ENCODE measurements around the gene RASSF8.

RASSF8 gene

DNA sequence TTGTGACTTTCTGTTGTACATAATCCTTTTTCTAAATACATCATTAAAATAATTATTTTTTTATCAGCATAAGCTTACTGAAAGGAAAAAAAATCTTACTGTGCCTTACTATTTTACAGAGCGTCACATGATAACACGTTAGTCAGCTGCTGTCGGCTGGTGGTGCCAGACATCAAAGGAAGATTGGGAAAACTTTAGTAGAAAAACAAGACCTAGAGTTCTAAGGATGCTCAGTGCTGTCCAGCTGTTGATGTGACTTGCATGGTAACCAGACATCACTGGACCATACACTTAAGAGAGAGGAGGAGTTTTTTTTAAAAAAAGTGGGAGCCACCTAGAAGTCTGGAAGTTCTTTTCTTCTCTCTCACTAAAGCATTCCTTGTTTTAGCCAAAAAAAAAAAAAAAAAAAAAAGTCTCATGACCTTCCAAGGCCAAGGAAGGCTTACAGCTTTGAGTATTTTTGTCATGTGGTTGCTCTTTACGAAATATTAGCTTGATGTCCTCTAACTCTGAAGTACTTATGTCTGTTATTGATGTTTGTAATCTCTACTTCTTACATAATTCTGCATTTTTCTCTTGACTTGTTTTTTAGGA, 4.5 kb downstream of the RASSF8 start:
- DNase-seq (ENCODE audit: low spot score): no peak

DNA sequence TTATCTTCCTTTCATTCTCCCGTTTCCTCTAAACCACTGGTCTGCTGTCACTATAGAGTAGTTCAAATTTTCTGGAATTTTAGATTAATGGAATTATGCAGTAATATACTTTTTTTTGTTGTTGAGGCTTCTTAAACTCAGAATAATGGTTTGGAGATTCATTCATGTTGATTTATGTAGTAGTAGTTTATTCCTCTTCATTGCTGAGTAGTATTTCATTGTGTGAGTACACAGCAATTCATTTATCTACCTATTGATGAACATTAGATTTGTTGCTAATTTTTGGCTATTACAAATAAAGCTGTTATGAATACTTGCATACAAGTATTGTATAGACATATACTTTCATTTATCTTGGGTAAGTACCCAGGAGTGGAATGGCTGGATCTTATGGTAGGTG, 7.2 kb downstream of the RASSF8 start:
- DNase-seq (ENCODE audit: low spot score): no peak

DNA sequence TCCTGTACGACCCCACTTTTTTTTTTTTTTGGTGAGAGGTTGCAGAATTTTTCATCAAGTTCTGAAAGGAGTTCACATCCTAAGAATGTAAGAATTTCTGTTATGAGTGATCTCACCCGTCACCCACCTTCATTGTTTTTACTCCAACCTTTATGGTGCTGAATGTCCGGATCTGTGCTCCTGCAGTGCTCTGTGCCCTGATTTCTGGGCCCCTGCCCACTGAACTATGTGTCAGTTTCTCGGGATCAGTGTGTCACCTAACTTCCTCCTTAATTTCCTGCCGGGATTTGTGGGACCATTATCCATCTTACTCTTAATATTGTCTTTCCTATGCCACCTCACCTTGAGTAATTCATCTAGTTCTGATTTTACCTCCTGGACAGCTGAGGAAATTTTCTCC, 11.6 kb downstream of the RASSF8 start:
- no peak for DNase-seq (ENCODE audit: low spot score)

DNA sequence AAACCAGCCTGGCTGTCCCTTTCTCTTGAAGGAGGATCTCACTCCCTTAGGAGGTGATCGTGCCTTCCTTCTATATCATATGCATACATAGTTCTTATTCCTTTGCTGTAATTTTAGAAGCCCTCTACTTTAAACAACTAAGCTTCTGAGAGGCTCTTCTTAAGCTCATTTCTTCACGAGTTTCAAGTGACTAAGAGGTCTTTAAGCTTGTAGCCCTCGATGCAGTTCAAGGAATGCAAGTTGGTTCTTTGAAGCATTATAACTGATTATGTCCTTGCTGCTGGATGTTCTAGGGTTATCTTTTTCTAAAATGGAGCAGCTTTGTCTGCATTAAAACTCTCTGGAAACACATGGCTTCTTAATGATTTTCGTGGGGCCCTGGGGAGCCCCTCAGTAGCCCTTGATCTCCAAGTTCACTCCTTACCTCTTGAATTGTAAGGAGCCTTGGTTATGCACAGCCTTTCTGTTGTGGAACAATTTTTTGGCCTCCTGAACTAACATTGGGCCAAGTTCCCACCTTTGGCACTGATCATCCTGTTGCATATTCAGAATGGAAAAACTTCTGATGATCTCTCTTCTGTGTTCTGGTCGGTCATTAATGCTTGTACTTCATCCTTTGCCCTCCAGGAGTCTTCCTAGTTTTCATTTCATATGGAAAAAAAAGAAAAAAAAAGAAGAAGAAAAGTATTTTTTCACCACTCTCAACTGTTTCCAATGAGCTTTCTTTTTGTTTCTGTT, 12.6 kb downstream of the RASSF8 start:
- DNase-seq (ENCODE audit: low spot score): no peak

DNA sequence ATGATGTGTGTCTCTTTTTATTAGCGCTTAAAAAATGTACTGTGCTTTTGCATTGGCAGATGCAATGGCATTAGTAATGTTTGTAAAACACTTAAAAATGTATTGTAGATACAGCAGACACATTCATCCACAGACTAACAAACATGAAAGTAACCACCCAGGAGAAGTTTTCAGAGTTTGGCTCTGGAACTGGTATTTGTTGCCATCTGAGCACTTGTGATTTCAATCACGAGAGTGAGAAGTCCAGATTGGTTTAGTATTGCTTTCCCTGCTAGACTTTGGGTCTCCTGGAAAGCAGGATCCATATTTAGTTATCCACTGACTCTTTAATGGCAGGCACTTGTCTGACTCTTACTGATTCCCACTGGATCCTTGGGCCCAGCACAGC, 13.2 kb downstream of the RASSF8 start:
- no peak for DNase-seq (ENCODE audit: low spot score)

DNA sequence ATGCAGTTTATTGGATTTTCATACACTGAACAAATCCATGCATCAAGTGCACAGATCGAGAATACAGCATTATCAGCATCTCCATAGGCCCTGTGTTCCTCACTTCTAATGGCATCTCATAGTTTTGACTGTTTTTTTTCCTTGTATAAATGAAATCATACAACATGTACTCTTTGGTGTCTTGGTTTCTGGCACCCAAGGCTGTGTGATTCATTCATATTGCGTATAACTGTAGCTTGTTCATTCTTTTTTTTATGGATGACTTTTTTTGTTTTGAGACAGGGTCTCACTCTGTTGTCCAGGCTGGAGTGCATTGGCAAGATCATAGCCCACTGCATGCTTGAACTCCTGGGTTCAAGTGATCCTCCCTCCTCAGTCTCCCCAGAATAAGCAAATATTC, 14.3 kb downstream of the RASSF8 start:
- DNase-seq (ENCODE audit: low spot score): no peak

DNA sequence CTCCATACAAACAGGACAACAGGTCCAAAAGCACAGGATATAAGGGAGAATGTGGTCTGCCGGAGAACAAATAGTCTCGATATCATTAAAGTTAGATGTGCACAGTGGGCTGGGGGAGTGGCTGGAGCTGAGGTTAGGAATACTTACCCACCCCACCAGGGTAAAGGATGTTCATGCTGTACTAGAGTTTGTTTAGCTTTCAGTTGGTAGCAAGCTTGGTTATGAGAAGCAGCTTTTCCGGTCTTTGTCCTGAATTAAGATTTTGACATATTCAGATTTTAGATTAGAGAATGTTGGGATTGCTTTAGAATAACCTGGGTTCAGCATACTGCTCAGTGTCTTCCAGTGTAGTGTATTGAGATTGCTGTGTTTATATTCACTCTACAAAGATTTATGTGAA, 16.7 kb downstream of the RASSF8 start:
- no peak for DNase-seq (ENCODE audit: low spot score)

DNA sequence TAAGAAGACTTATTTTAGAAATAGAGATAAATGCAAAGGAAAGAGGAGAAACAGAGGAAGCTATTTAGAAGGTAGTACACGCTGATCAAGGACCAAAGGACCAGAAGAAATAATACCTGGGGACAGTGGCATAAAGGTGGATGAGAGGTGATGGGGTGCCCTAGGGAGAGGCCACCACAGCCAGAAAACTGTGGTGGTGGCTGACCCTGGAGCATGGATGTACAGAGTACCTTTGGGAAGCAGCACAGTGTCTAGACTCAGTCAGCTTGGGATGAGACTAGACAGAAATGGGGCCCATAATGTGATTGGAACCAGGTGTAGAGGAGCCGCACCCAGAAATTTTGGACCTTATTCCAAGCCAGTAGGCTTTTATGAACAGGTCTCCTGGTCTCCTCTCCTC, 17.2 kb downstream of the RASSF8 start:
- DNase-seq (ENCODE audit: low spot score): no peak

DNA sequence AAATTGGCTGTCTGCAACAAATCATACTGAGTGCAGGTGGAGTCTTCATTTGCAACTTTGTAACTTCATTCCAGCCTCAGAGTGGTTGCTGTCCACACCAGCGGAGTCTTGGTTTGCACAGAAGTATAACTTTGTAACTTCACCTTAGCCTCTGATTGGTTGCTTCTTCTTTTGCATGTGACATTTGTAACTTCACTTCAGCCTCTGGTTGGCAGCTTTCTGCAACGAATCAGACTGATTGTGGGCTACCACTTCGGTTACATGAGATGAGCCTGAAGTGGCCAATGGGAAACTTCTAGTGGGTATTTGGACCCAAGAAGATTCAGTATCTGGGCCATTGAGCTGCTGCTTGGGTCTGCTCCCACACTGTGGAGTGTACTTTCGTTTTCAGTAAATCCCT, 17.8 kb downstream of the RASSF8 start:
- no peak for DNase-seq (ENCODE audit: low spot score)

DNA sequence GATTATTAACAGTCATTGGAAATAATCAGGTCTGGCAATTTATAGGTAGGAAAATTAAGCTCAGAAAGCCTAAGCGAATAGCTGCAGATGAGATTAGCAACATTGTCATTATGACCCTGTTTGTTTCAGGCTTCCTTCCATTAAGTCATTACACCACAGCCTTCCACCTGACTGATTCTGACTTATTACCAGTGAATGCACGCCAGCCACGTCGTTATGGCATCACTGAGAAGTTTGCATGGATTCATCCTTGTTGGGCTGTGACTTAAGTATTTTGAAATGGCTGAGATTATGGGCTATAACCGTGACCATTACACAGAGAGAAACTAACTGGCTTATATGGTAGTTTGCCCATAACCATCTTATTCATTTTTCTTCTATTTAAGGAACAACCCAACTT, 18.6 kb downstream of the RASSF8 start:
- no peak for DNase-seq (ENCODE audit: low spot score)

DNA sequence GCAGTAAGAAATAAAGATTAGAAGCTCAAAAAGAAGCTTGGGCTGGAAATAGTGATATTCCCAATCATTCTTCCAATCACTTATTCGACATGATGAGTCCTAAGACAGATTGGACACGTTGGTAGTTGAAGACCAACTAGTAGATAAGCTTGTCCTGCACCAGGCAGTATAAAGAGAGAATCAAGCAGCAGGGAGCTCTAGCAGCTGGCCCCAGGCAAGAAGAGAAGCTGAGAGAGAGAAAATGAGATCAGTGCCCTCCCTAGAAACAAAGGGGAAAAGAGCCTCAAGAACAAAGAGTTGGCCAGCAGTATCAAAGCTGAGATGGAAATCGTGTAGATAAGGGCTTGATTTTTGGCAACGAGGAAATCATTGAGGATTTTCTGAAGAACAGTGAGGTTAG, 20.6 kb downstream of the RASSF8 start:
- no peak for DNase-seq (ENCODE audit: low spot score)

DNA sequence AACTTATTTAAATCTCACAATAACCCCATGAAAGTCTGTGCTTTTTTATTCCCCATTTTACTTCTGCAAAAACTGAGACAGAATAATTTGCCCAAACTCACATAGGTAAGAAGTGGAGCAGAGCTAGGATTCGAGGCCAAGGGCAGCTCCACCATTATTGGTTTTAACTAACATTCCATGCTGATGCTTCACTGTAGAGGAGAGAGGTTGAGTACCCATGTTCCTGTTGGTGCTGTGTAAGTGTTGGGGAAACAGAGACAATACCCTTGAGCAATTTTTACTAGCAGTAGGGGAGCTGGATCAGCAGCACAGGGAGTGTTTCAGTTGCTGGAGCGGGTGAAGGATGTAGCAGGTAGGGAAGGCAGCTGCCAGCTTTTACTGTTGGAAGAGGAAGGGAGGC, 21.1 kb downstream of the RASSF8 start:
- DNase-seq (ENCODE audit: low spot score): no peak

DNA sequence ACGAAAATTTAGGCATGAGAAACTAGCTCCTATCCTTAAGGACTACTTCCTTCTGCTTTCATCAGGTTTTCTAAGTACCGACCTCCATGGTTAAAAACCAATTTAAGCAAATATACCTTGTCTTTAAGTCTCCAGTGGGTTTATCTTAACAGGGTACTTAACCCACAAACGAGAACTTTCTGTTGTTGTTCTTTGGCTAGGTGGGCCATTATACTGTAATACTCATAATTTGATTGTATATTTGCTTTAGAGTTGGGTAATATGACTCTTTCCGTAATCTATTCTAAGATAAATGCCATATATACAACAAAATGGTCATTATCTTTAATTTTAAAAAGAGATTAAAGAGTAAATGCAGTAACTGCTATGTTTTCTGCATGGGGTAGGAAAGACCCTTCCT, 21.6 kb downstream of the RASSF8 start:
- no peak for DNase-seq (ENCODE audit: low spot score)

DNA sequence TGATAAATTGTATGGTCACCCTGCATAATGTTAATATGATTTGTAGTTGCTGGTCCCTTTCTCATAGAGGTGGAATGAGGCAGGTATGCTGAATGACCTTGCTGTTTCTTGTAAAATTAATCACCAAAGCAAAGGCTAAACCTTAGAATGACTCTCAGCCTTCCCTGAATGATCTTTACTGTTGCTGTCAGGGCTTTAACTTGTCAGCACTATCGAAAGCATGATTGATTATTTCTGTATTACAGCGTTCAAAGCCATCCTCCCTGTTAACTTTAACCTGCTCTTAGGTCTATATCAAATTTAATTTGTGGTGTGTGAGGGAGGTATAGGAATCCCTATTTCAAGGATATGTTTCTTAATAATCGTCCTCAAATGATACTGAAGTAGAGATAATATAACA, 23.1 kb downstream of the RASSF8 start:
- DNase-seq (ENCODE audit: low spot score): no peak

DNA sequence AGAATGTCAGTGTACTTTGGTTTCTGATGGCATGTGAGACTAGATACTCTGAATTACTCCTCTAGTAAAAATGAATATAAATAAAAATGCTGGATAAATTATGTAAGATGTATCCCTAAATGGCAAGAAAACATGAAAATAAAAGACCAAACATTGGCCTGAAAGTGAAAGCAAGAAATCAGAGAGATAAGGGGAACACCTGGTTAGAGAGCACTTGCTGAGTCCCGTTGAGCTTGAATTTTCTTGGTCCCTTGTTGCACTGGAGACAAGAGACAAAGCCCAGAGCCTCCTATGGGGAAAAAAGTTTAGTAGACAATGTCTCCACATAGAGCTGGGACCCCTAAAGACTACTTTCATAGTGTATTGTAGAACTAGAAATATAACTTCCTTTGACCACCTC, 23.9 kb downstream of the RASSF8 start:
- no peak for DNase-seq (ENCODE audit: low spot score)

DNA sequence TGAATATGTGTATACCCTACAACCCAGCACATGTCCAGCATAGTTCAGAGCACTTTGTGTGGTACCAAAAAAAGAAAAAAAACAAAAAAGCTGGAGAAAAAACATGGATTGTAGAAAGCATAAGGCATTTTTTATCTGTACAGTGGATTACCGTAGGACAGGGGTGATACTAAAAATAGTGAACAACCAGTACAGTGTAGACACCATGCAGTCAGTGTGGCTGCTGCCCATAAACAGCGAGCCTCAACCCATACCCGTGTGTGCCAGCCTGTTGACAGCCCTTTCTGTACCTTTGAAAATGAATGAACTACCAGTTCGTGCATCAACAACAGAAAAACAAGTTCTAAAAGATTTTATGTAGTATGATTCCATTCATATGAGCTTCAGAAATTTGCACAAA, 25.1 kb downstream of the RASSF8 start:
- no peak for DNase-seq (ENCODE audit: low spot score)

DNA sequence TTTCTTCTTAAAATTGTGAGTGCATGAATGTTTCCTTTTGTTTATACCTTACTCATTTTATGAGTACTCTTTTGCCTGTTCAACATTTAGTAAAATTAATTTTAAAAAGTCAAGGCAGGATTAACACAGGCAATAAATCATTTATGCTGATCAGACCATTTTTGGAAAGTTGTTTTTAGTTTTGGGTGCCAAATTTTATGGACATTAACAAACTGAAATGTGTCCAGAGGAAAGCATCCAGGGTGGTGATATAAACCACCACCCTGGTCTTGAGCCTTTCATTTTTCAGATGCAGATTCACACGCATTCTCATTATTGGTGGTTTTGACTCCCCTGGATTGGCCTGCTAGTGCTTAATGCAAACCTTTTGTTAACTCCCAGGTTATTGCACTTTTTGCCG, 26.3 kb downstream of the RASSF8 start:
- no peak for DNase-seq (ENCODE audit: low spot score)

DNA sequence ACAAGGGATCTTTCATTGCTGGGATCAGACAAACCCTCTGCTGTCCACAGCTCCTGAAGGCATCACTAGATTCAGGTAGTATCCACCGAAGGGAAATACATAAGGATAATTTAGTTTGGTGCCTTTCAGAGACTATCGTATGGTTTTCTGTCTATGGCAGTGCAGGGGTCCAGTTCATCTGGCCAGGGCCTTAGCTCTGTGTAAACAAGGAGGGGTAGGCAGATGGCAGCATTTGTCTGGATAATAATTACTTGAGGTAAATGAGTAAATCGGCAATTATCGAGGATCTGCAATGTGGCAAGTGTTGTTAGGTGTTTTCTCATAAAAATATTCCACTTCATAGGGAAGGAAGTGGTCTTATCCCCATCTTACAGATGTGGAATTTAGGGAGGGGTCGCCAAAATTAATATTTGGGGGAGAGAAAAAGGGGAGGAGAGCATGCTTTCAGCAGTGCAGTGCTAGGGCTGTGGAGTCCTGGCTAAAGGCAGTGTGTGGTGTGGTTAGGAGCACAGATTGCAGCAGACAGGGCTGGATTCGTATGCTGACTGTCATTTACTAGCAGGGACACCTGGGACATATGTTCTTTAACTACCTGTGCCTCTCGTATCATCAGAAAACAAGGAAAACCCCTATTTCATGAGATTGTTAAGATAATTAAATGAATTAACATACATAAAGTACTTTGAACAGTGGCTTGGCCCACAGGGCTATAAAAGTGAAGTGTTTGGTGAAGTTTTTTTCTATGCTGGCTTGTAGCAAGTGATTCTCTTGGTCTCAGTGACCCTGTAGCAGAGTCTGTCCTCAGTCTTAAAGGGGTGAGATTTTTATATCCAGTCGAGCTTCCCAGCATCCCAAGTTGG, 27.1 kb downstream of the RASSF8 start:
- DNase-seq (ENCODE audit: low spot score): no peak

DNA sequence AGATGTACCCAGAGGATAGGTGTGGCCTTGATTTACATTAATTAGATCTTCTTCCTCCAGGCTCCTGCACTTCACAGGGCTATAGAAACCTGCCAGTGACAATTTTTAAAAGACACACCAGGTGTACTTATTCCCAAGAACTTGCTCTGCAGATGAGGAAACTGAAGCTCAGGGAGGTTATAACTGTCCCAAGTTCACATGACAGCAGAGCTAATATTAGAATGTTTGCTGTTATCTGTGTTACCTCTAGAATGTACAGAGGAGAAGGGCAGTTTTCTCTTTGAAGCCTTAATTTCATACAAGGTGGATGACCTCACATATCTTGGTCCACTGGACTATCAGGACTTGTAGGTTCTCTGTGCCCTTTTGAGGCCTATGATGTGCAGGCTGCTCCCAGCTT, 27.7 kb downstream of the RASSF8 start:
- no peak for DNase-seq (ENCODE audit: low spot score)

DNA sequence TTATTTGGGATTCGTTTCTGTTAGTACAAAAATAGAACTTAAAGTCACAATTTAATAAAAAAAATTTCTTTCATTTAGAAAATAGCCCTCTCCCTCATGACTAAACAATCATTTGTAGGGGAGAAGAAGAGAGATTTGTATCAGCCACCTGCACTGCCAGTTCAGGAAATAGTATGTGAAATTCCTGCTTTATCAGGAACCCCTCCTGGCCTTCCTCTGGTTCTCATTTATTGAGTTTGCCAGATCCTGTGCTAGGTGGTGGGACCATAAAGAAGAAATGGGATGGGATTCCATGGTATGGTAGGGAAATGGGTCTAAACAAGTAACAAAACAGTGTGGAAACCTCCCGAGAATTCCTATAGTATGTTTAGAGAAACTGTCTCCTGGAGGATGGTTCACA, 30.0 kb downstream of the RASSF8 start:
- no peak for DNase-seq (ENCODE audit: low spot score)

DNA sequence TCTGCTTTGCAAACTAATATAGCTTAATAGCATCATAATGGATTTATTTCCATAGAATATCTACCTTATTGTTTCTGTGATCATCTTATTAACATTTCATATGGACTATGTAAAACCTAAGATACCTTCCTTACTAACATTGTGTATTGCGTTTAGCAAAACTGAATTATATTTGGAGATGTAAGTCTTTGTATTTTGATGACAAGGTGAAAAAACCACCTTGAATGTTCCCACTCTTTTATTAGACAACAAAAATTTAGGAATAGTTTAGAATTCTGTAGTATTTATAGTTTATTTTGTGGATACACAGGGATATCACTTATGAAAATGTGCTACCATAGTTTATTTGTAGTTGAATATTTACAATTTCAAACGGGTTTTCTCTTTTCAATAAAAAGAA, 32.0 kb downstream of the RASSF8 start:
- DNase-seq (ENCODE audit: low spot score): no peak

DNA sequence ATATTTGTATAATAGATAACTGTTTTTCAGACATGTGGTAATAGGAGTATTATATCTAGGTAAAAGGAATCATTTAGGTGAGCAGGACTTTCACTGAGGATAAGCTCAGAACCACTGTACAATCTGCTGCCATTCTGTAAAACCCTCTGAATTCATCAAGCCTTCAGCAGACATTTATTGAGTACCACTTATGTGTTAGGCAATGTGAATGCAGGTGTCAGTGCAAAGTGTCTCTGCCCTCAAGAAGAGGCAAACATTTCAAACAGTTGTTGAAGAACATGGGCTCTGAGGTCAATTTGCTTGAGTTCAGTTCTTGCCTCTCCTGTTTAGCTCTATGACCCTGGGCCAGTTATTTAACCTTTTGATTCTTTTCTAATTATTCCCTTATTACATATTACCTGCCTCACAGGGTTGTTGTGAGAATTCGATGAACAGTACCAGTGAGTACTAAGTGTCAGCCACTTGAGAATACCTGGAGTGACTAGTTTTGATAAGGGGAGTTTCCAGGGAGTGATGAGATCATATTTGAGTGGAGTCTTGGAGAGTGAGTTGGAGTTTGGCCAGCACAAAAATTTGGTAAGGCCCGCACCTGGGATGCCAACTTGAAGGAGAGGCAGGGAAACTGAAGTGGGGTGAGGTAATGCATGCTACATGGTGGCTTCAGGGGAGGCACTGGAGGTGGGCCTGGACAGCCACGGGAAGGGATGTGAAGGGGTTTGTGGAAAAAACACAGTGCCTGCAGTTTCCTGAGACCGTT, 33.7 kb downstream of the RASSF8 start:
- no peak for DNase-seq (ENCODE audit: low spot score)
